Non-pigmented ciliary epithelial cell (primary cell): Measurements from ENCODE around the gene FILIP1L.
A peak's percentile ranks its signal among the peaks of the same experiment; 100 is the strongest.

Experiments
- DNase-seq: peaks from one replicate; pipeline ENCODE4 v3.0.0-alpha.2; 2010; ENCODE audit warnings: low read depth

The FILIP1L gene

GRCh38 chr3:99866261-99866761, 248.0 kb downstream of the FILIP1L start:
- DNase-seq: peak; percentile 59

GRCh38 chr3:99865321-99865720, 249.0 kb downstream of the FILIP1L start:
- no peak for DNase-seq

DNA sequence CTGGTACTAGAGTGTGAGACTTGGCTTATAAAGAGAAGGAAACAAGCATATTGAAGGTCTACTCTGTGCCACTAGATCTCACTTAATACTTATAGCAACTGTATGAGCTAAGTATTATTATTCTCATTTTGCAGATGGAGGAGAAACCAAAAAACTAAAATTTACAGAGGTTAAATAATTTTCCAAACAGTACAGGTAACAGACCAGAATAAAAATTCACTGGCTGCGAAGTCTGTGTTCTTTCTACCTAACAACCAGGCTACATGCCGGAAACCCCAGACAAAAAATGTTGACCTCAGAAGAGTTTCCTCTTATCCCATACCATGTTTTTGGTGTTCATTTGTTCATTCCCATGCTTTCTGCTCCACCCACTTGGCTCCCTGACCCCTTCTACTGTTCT, 250.0 kb downstream of the FILIP1L start:
- DNase-seq: no peak

DNA sequence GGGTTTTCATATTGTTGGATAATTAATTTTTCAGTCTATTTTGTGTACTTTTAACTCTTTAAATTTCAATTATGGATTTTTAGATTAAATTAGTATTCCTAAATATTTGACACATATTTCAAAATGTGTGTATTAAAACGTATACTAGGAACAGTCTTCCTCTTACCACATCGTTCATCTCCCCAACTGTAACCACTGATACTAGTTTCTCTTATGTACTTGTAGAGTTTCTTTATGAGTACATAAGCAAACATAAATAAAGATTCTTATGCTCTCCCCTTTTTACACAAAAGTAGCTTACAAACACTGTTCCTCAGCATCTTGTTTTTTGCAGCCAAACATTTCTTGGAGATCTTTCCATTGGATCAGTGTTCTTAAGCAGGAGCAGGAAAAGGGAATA, 250.7 kb downstream of the FILIP1L start:
- DNase-seq: no peak

DNA sequence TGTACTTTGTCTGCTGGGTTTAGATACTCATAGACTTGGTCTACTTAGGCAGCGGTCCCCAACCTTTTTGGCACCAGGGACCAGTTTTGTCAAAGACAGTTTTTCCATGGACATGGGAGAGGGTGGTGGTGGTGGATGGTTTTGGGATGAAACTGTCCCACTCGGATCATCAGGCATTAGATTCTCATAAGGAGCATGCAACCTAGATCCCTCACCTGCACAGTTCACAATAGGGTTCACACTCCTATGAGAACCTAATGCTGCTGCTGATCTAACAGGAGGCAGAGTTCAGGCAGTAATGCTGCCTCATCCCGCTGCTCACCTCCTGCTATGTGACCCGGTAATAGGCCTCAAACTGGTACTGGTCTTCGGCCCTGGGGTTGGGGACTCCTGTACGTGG, 251.3 kb downstream of the FILIP1L start:
- DNase-seq: no peak

DNA sequence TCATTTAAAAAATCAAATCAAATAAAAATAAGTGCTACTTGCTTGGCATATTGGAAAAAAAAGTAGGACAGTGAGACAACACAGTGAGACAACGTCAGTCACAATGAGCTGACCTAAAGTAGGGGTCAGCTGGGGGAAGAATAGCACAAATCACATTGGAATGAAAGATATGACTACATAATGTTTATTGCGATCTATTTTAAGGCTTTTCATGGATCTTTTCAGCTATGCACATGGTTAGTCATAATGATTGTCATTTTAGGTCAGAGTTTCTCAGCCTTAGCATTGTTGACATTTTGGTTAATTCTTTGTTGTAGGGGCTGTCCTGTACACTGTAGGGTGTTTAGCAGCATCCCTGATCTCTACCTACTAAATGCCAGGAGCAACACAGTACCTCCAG, 252.1 kb downstream of the FILIP1L start:
- peak; percentile 64 for DNase-seq

DNA sequence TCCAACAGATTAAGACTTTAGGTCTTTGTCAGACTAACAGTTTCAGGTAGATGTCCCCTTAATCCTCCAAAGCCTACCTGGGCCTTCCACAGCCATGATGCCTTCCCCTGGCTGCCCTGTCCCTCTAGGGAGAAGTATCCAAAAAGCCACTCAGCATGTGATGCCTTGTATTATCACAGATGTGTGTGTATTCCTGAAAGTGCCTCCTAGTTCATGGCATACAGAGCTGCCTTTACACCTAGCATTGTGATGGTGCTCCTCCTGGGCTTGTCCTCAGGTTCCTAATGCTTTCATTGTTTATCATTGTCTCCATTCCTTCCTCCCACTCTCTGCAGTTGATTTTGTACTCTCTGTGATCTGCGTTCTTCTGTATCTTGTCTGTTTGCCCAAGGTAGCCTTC, 253.1 kb downstream of the FILIP1L start:
- DNase-seq: no peak

DNA sequence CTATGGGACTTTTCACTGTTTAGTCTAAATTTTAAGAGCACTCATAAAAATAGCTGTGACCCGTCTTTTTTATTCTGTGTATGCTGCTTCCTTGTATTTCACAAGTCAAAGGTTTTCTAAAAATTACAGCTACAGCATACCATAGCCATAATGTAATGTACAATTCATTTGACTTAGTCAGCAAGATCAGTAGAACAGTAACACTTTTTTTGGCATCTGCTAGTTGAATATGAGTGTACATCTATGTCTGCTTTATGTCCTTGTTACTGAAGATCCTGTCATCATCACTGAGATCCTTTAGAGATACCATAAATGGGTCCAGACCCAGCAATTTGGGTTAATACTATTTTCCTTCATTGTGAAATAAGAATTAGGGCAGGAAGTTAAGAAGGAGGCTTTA, 254.5 kb downstream of the FILIP1L start:
- peak; percentile 89 for DNase-seq

DNA sequence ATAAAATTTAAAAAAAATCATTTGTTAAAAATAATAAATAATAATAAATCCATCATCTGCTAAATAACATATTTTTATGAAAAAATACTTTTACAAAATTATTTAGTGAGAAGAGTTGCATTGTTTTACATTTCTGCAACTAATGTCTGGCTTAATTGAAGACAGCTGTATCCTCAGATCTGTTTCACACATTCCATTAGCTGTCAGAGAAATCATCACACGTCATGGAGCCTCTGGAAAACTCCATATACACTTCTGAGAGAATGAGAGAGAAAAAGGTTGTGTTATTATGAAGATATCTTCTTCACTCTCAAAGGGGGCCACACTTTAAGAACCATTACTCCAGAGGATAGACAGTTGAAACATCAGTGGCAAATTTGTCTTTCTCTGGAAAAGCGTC, 255.8 kb downstream of the FILIP1L start:
- DNase-seq: no peak

GRCh38 chr3:99857278-99857677, 257.0 kb downstream of the FILIP1L start:
- no peak for DNase-seq

DNA sequence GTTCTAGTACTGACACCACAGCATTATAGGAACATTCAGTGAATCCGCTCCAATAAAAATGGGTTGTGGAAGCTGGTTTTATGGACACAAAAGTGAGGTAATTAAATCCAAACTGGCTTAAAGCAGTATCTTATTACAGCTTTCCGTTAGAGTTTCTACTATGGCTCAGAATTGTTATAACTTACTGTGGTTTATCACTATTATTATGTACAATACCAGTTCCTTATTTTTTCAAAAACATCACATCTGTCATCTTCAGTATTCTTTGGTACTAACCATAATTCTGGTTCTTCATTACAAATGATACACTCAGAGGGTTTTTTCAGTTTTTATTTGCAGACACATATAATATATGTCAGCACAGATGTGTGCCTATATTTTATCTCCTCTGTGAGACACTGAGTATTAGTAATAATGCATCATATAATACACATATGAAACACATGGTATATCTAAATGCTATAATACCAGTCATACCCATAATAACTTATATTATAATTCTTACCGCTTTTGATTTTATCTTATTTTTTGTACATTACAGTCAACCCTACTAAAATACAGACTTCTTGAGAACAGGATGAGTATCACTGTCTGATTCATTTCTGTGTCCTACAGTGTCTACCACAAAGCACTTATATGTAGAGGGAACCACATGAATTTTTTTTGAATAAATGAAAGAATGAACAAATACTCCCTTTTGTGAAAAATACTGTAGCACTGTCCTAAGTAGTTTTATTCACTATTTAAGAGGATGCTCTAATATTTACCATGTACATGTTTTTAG, 257.7 kb downstream of the FILIP1L start:
- no peak for DNase-seq

GRCh38 chr3:99855900-99856299, 258.4 kb downstream of the FILIP1L start:
- DNase-seq: no peak

DNA sequence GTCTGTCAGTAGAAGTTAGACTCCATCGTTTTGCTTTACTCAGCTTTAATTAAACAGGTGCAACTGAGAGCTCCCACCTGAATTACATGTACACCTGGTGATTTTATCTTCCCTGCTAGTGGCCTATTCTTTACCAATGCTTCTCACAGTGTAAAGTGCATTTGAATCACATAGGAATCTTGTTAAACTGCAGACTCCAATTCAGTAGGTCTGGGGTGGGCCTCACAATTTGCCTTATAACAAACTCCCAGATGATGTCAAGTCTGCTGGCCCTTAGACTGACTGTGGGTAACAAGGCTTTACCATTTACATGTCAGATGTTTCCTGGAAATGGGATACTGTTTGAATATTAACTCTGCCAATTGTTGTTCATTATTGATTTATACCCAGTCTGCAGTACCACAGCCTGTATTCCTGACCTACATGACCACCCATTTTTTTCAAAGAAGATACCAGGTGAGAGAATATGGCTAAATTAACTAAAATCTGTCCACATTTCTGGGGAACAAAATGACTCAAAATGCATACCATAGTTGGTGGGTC, 259.5 kb downstream of the FILIP1L start:
- DNase-seq: no peak

DNA sequence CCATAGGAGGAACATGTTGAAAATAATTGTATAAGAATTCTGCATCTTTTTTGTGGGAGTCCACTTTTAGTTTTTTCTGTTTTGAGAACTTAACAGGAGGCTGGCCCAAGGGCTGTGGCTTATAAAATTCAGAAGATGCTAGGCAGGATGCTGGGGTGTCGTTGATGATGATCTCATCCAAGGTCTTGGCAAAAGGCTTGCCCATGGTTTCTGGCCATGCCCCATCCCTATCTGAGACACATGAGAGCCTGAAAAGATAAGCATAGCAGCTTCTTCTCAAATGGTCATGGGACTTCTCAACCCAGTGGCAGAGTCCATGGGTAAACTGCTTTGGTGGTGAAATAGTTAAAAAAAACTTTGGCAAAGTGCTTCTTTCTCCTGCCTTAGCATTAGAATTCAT, 261.4 kb downstream of the FILIP1L start:
- DNase-seq: no peak

GRCh38 chr3:99851955-99852354, 262.3 kb downstream of the FILIP1L start:
- DNase-seq: no peak

GRCh38 chr3:99850608-99851007, 263.7 kb downstream of the FILIP1L start:
- no peak for DNase-seq

DNA sequence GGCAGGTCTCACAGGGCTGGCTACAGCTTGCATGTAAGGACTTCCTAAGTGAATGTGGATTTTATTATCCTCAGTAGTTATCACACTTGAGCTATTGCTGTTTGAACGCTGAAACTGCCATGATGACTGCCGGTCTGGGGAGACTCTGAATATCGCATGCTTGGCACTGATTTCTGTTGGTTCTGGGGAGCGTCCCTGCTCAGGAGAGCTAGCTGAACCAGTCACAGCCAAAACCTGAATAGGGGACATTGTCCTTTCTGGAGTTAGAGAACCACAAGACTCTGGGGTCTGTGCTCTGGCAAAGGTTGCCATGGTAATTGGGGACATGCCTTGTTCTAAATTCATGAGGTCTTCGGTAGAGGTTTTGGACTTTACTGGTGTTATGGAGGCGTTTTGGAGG, 265.9 kb downstream of the FILIP1L start:
- DNase-seq: no peak

DNA sequence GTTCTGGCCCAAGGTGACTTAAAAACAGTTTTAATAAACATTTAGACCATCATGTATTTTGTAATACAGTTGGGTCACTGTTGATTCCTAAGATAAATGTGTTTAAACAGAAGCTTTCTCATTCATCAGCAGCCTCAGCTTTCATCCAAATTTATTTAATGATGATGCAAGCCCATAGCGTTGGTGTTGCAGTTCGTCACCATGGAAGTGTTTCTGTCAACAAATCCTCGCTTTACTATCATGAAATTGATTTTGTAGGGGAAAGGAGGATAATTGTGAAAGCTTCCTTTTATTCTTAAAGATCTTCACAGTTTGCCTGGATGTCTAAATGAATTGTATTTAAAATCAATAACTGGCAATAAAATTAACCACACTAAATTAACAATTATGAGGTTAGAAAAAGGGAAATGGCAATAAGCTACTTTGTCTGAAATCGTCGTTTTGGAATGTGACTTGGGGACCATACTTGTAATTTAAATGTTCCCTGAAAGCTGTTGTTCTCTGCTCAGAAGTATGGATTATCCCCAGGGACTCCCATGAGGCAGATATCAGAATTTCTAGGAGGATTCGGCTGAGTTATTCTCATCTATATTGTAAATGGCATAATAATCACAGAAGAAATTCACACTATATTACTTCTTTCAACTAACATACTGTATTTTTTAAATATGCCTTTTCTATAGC, 267.7 kb downstream of the FILIP1L start:
- DNase-seq: no peak

DNA sequence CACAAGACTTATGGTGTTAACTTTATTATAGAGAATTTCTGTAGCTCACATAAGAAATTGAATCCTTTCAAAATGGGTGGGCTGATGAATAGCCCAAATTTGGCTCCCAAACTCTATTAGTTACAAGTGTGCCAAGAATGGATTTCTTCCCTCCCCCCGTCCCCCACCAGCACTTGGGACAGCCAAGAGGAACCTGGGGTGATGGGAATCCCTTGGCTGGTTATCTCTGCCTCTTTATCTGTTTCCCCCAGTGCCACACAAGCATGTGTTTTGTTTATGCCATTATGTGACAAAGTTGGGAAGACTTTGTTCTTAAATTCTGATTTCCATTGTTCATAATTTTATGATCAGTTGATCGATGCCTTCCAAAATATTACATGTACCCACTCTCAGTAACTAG, 268.3 kb downstream of the FILIP1L start:
- DNase-seq: no peak

DNA sequence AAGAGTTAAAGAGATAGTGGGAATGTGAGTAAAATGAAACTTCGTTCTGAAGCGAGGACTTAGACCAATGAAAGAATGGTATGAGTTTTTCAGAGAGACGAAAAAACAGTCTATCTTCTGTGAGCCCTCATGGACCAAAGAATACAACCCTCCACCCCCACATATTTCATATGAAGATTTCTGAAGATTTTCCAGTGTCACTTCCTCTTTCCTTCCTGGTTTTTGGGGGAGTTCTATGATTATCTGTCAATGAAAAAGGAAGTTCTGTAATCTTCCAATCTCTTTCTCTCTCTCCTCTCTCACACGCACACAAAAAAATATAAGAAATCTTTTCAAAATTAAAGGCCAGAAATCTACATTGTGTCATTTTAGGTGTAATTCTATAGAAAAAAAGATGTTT, 269.0 kb downstream of the FILIP1L start:
- DNase-seq: no peak

DNA sequence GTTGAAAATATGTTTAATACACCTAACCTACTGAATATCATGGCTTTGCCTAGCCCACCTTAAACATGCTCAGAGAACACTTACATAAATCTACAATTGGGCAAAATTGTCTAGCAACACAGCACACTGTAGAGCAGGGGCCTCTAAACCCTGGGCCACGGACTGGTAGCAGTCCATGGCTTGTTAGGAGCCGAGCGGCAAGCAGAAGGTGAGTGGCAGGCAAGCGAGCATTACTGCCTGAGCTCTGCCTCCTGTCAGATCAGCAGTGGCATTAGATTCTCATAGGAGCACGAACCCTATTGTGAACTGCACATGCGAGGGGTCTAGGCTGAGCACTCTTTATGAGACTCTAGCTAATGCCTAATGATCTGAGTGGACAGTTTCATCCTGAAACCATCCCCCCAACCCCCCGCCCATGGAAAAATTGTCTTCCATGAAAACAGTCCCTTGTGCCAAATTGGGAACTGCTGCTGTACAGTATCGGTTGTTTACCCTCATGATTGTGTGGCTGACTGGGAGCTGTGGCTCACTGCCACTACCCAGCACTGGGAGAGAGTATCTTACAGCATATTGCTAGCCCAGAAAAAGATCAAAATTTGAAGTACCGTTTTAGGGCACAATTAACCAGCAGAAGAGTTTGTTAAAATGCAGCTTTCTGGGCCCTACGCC, 270.6 kb downstream of the FILIP1L start:
- DNase-seq: no peak

- DNase-seq: no peak
Observed at GRCh38 chr3:99842826-99843589, 271.3 kb downstream of the FILIP1L start.
